Measurements from ENCODE around the gene ODC1. TPM values are rescaled to one million over a fixed set of nuclear protein-coding genes. Genes with fewer than 3 reads are reported as not detected.

ODC1 gene
- total RNA-seq, 1 donor = 109 TPM

GRCh38 chr2:10412380-10412779, 35.7 kb downstream of the ODC1 start:
- H3K36me3 ChIP-seq (ENCODE audit: insufficient read depth, low read length) = peaks cover 8% of the 10 kb centered on the region

GRCh38 chr2:10411557-10411956, 36.6 kb downstream of the ODC1 start:
- H3K4me1 ChIP-seq (ENCODE audit: insufficient read depth, low read length) = peaks cover 33% of the 10 kb centered on the region
- no peak overlapping the region for H2AFZ ChIP-seq (ENCODE audit: low read length)
- H3K79me2 ChIP-seq (ENCODE audit: insufficient read depth, low read length) = peaks cover 54% of the 10 kb centered on the region
- H3K9me3 ChIP-seq (ENCODE audit: low read depth, low read length) = no peaks in the 10 kb centered on the region
- peaks cover 8% of the 10 kb centered on the region for H3K36me3 ChIP-seq (ENCODE audit: insufficient read depth, low read length)
- H3K27ac ChIP-seq (ENCODE audit: low read depth, low read length) = no peak overlapping the region
- H4K20me1 ChIP-seq (ENCODE audit: insufficient read depth, low read length) = peaks cover 42% of the 10 kb centered on the region
- H3K4me3 ChIP-seq (ENCODE audit: insufficient read depth, low read length) = no peak overlapping the region
- no peak for DNase-seq (ENCODE audit: insufficient read length, low spot score, missing footprints)
- no peak overlapping the region for H3K4me2 ChIP-seq (ENCODE audit: insufficient read depth, low read length)
- no peak for TF ChIP-seq CTCF (IDR thresholded peaks at IDR 0.05; ENCODE audit: extremely low read depth, low read depth, low read length)
- no peaks in the 10 kb centered on the region for H3K27me3 ChIP-seq (ENCODE audit: insufficient read depth, low read length)

More at GRCh38 chr2:10412380-10412779, 35.7 kb downstream of the ODC1 start:
- Histone ChIP-seq H3K4me3 (ENCODE audit: insufficient read depth, low read length) (no peak overlapping the region), H3K4me1 (ENCODE audit: insufficient read depth, low read length) (peaks cover 25% of the 10 kb centered on the region), H2AFZ (ENCODE audit: low read length) (no peak overlapping the region), H3K4me2 (ENCODE audit: insufficient read depth, low read length) (no peak overlapping the region), H4K20me1 (ENCODE audit: insufficient read depth, low read length) (peaks cover 43% of the 10 kb centered on the region), H3K27me3 (ENCODE audit: insufficient read depth, low read length) (no peaks in the 10 kb centered on the region), H3K79me2 (ENCODE audit: insufficient read depth, low read length) (peaks cover 50% of the 10 kb centered on the region), H3K27ac (ENCODE audit: low read depth, low read length) (no peak overlapping the region), H3K9me3 (ENCODE audit: low read depth, low read length) (no peaks in the 10 kb centered on the region)
- DNase-seq (ENCODE audit: insufficient read length, low spot score, missing footprints) = peak; percentile 82
- TF ChIP-seq CTCF (IDR thresholded peaks at IDR 0.05; ENCODE audit: extremely low read depth, low read depth, low read length) = no peak

GRCh38 chr2:10410823-10411437, 37.2 kb downstream of the ODC1 start:
- TF ChIP-seq CTCF (IDR thresholded peaks at IDR 0.05; ENCODE audit: extremely low read depth, low read depth, low read length) = no peak
- no peak for DNase-seq (ENCODE audit: insufficient read length, low spot score, missing footprints)
- H3K36me3 ChIP-seq (ENCODE audit: insufficient read depth, low read length) = peaks cover 8% of the 10 kb centered on the region
- peaks cover 39% of the 10 kb centered on the region for H3K4me1 ChIP-seq (ENCODE audit: insufficient read depth, low read length)
- no peak overlapping the region for H2AFZ ChIP-seq (ENCODE audit: low read length)
- H3K27me3 ChIP-seq (ENCODE audit: insufficient read depth, low read length) = no peaks in the 10 kb centered on the region
- H4K20me1 ChIP-seq (ENCODE audit: insufficient read depth, low read length) = peaks cover 40% of the 10 kb centered on the region
- H3K4me2 ChIP-seq (ENCODE audit: insufficient read depth, low read length) = no peak overlapping the region
- no peak overlapping the region for H3K27ac ChIP-seq (ENCODE audit: low read depth, low read length)
- H3K9me3 ChIP-seq (ENCODE audit: low read depth, low read length) = no peaks in the 10 kb centered on the region
- peaks cover 56% of the 10 kb centered on the region for H3K79me2 ChIP-seq (ENCODE audit: insufficient read depth, low read length)
- no peak overlapping the region for H3K4me3 ChIP-seq (ENCODE audit: insufficient read depth, low read length)

- peaks cover 8% of the 10 kb centered on the region for H3K36me3 ChIP-seq (ENCODE audit: insufficient read depth, low read length)
- no peak overlapping the region for H3K27ac ChIP-seq (ENCODE audit: low read depth, low read length)
- no peak overlapping the region for H3K4me2 ChIP-seq (ENCODE audit: insufficient read depth, low read length)
- no peak overlapping the region for H2AFZ ChIP-seq (ENCODE audit: low read length)
- TF ChIP-seq CTCF (IDR thresholded peaks at IDR 0.05; ENCODE audit: extremely low read depth, low read depth, low read length) = no peak
- H3K79me2 ChIP-seq (ENCODE audit: insufficient read depth, low read length) = peaks cover 51% of the 10 kb centered on the region
- H3K27me3 ChIP-seq (ENCODE audit: insufficient read depth, low read length) = no peaks in the 10 kb centered on the region
- no peak overlapping the region for H3K4me3 ChIP-seq (ENCODE audit: insufficient read depth, low read length)
- DNase-seq (ENCODE audit: insufficient read length, low spot score, missing footprints) = no peak
- peaks cover 46% of the 10 kb centered on the region for H3K4me1 ChIP-seq (ENCODE audit: insufficient read depth, low read length)
- H3K9me3 ChIP-seq (ENCODE audit: low read depth, low read length) = no peaks in the 10 kb centered on the region
- peaks cover 39% of the 10 kb centered on the region for H4K20me1 ChIP-seq (ENCODE audit: insufficient read depth, low read length)
Observed at GRCh38 chr2:10410001-10410822, 37.9 kb downstream of the ODC1 start.

Measured in osteoblast (primary cell).